ENCODE data around the gene MACF1.

The MACF1 gene

GRCh38 chr1:39214021-39214713, 9.7 kb downstream of the MACF1 start:
- no peak for DNase-seq

GRCh38 chr1:39214714-39214997, 10.2 kb downstream of the MACF1 start:
- DNase-seq: no peak

GRCh38 chr1:39214998-39215873, 10.7 kb downstream of the MACF1 start:
- DNase-seq: peak; percentile 34

- no peak for DNase-seq
Measured at GRCh38 chr1:39216771-39217170, 12.3 kb downstream of the MACF1 start.

GRCh38 chr1:39220891-39221870, 16.7 kb downstream of the MACF1 start:
- DNase-seq: no peak

GRCh38 chr1:39224295-39224829, 19.9 kb downstream of the MACF1 start:
- DNase-seq: no peak

GRCh38 chr1:39226836-39227235, 22.3 kb downstream of the MACF1 start:
- no peak for DNase-seq

- DNase-seq: no peak
Measured at GRCh38 chr1:39228252-39228651, 23.8 kb downstream of the MACF1 start.

GRCh38 chr1:39229504-39229903, 25.0 kb downstream of the MACF1 start:
- no peak for DNase-seq

- no peak for DNase-seq
Measured at GRCh38 chr1:39230261-39231190, 26.0 kb downstream of the MACF1 start.

GRCh38 chr1:39236971-39237370, 32.5 kb downstream of the MACF1 start:
- no peak for DNase-seq

GRCh38 chr1:39238476-39238875, 34.0 kb downstream of the MACF1 start:
- no peak for DNase-seq

GRCh38 chr1:39239968-39240367, 35.5 kb downstream of the MACF1 start:
- no peak for DNase-seq

- DNase-seq: no peak
Measured at GRCh38 chr1:39243302-39243701, 38.8 kb downstream of the MACF1 start.

- no peak for DNase-seq
Measured at GRCh38 chr1:39250460-39251240, 46.2 kb downstream of the MACF1 start.

GRCh38 chr1:39255222-39255621, 50.7 kb downstream of the MACF1 start:
- no peak for DNase-seq

GRCh38 chr1:39258146-39258924, 53.8 kb downstream of the MACF1 start:
- peak; percentile 53 for DNase-seq

- no peak for DNase-seq
Measured at GRCh38 chr1:39258925-39259244, 54.4 kb downstream of the MACF1 start.

- no peak for DNase-seq
Measured at GRCh38 chr1:39261712-39262221, 57.3 kb downstream of the MACF1 start.

- no peak for DNase-seq
Measured at GRCh38 chr1:39262802-39263201, 58.3 kb downstream of the MACF1 start.

Data from central memory CD4-positive, alpha-beta T cell (primary cell).